GM19099 (cell line): ENCODE measurements around the gene M1AP.

Source experiments
- POLR2A ChIP-seq: IDR thresholded peaks from 3 replicates; pipeline ENCODE4 v1.6.1; 2011; ENCODE audit warnings: low read depth; ENCODE audit not compliant: insufficient read length; ENCODE audit errors: extremely low read depth

M1AP gene

GRCh38 chr2:74548900-74549826 lies 99.0 kb downstream of the M1AP start:
- TF ChIP-seq POLR2A: peak; percentile 57

GRCh38 chr2:74548285-74548899 lies 99.7 kb downstream of the M1AP start:
- no peak for TF ChIP-seq POLR2A

DNA sequence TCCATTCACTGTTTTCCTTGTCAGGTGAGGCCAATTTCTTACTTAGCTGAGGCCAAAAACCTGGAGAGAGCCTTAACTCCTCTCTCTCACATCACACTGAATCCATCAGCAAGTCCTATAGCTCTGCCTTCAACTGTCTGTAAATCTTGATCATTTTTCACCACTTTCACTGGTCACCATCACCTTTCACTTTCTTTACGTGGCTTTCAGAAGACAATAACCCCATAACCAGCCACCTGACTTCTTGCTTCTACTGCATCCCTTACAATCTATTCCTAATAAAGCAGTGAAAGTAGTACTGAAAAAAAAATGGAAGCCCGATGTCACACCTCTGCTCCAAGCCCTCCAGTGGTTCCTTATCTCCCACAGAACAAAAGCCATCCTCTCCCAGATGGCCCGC lies 102.1 kb downstream of the M1AP start:
- TF ChIP-seq POLR2A: no peak

- no peak for TF ChIP-seq POLR2A
Measured at GRCh38 chr2:74544634-74545033, 103.5 kb downstream of the M1AP start.

DNA sequence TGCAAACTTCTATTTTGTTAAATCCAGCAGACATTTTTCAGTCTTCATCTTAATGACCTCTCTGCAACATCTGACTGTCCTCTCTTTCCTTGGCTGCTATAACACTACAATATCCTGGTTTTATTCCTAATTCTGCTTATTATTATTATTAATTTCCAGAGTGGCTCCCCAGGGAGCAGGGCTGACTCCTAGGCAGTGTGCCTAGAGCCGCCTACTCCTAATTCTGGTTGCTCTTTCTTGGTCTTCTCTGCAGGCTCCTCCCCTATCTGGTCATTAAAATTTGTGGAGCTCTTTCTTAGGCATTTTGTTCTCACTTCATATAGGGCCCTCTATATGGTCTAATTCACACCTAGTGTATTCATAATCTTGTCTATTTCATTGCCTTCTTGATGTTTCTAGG lies 105.2 kb downstream of the M1AP start:
- TF ChIP-seq POLR2A: no peak

- TF ChIP-seq POLR2A: no peak
Measured at GRCh38 chr2:74540291-74540690, 107.8 kb downstream of the M1AP start.

DNA sequence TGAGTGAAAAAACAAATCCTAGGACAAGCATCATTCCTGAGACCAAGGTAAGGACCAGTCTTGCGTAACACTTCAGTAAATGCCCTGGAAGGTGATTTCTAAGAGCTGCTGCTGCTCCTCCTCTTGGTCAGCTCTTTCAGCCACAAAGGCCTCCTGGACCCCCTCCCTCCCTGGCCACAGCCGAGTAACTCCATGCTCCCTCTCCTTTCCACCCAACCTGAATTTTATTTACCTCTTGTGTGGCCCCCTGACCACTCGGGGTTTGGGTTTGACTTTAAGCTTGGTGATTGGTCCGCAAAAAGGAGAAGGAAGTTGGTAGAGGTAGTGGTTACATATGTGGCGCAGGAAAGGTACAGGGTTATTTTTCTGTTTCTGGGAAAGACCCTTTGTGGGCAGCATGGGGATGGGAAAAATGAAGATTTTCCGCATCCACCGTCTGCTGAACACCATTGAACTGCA lies 109.2 kb downstream of the M1AP start:
- no peak for TF ChIP-seq POLR2A

DNA sequence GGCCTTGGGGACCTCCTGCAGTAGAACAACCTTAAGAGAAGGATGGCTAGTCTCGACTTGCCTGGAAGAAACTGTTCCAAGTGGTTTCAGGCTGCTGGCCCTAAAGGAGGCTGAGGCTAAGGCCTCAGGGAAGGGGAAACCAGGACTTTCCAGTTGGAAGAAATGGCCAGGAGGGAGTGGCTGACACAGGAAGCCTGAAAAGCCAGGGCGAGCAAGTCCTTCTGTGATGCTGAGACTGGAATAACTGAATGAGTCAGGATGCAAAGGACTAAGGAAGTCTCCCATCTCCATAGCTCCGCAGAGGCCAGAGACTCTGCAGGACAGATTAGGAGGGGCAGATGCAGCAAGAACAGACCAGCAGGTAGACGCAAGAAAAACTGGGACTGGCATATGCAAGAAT lies 111.0 kb downstream of the M1AP start:
- no peak for TF ChIP-seq POLR2A

GRCh38 chr2:74536166-74536950 lies 111.8 kb downstream of the M1AP start:
- no peak for TF ChIP-seq POLR2A

DNA sequence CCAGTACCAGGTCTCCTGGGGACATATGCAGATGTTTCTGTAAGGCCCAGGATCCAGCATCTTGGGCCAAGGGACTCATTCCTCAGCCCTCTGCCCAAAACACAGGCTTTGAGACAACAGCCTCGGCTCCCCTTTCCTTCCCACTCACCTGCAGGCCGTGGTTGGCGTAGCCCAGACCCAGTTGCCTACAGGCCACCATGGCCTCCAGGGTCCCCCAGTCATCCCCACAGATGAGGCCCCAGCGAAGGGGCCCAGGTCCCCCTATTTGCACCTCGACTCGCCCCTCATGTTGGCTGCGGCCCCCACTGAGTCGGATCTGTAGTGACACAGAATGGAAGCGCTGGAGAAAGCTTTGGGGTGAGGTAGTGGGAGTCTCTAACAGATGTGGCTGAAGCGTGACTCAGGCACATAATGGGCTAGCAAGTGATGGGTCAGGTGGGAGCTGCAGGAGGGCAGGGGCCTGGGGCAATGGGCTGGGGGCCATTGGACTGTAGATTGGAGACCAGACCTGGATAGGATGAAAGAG lies 112.6 kb downstream of the M1AP start:
- TF ChIP-seq POLR2A: peak; percentile 21

GRCh38 chr2:74534411-74534810 lies 113.7 kb downstream of the M1AP start:
- TF ChIP-seq POLR2A: no peak

- no peak for TF ChIP-seq POLR2A
Measured at GRCh38 chr2:74533464-74533863, 114.7 kb downstream of the M1AP start.

DNA sequence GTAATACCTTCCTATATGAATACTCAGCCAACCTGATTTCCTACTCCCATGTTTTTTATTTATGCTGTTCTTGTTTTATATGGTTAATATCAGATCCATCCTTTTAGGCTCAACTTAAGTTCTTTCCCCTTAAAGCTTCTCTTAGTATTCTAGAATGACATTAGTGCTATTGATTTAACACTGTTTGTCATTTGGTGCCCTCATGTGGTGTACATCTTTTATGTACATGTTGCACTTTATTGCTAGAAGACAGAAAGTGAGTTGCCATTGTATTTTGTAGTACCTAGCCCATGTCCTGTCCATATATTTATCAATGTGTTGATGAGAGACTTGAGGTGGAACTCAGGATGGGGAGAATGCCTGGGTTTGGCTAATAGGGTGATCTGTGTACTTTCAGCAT lies 115.9 kb downstream of the M1AP start:
- no peak for TF ChIP-seq POLR2A

GRCh38 chr2:74531666-74532065 lies 116.5 kb downstream of the M1AP start:
- TF ChIP-seq POLR2A: no peak
